Skeletal muscle cell (primary cell): Measurements from ENCODE around the gene C1orf53.
"Not testable (repeated sequence)": the region's sequence is repeated elsewhere in the genome, so short reads cannot be mapped to it uniquely, and the experiment has no call there.

Experiments
- DNase-seq: peaks from one replicate; pipeline ENCODE4 v3.0.0-alpha.2; 2010; ENCODE audit warnings: low read depth
- H3K4me3 ChIP-seq: 2 replicates; pipeline ENCODE4 v1.5.1; 2011; ENCODE audit warnings: low read depth, mild to moderate bottlenecking, control low read depth, low read length, moderate library complexity

C1orf53 gene

GRCh38 chr1:197951089-197951488 lies 48.7 kb downstream of the C1orf53 start:
- no peak overlapping the region for H3K4me3 ChIP-seq
- no peak for DNase-seq

GRCh38 chr1:197951617-197952175 lies 49.3 kb downstream of the C1orf53 start:
- no peak overlapping the region for H3K4me3 ChIP-seq
- no peak for DNase-seq

GRCh38 chr1:197953472-197953871 lies 51.0 kb downstream of the C1orf53 start:
- H3K4me3 ChIP-seq, DNase-seq: not testable (repeated sequence)

- no peak overlapping the region for H3K4me3 ChIP-seq
- DNase-seq: no peak
These were observed 52.4 kb downstream of the C1orf53 start for GRCh38 chr1:197954718-197955418.

- H3K4me3 ChIP-seq: no peak overlapping the region
- DNase-seq: peak; percentile 77
These were observed 53.3 kb downstream of the C1orf53 start for GRCh38 chr1:197955486-197956394.
